Measurements from ENCODE around the gene MRGPRE.

The MRGPRE gene

DNA sequence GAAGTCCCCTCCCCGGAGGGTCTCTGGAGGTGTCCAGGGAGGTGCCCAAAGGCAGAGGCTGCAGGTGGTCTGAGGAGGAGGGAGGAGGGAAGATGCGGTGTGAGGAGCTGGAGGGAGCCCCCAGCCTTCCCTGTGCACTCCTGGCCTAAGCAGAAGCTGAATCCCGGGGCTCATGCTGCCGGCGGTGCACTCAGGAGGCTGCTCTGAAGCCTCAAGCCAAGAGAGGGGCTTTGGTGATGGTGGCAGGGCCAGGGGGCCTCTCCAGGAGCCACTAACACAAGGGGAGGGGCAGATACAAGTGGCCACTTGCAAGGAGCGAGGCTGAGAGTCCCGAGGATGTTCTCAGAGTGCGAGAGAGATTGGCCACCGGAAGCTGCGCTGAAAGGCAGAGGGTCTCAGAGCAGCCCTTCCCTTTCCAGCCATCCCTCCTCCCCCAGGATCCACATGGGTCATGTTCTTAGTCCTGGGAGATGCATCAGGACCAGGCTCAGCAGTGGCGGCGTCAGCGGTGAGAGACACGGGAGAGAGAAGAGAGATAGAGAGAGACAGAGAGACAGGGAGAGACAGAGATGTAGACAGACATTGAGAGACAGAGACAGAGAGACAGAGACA lies 12.8 kb downstream of the MRGPRE start:
- DNase-seq (ENCODE audit: low spot score) = peak; percentile 69
- TF ChIP-seq, protein P1, sequence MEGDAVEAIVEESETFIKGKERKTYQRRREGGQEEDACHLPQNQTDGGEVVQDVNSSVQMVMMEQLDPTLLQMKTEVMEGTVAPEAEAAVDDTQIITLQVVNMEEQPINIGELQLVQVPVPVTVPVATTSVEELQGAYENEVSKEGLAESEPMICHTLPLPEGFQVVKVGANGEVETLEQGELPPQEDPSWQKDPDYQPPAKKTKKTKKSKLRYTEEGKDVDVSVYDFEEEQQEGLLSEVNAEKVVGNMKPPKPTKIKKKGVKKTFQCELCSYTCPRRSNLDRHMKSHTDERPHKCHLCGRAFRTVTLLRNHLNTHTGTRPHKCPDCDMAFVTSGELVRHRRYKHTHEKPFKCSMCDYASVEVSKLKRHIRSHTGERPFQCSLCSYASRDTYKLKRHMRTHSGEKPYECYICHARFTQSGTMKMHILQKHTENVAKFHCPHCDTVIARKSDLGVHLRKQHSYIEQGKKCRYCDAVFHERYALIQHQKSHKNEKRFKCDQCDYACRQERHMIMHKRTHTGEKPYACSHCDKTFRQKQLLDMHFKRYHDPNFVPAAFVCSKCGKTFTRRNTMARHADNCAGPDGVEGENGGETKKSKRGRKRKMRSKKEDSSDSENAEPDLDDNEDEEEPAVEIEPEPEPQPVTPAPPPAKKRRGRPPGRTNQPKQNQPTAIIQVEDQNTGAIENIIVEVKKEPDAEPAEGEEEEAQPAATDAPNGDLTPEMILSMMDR (IDR thresholded peaks at IDR 0.05) = no peak

GRCh38 chr11:3218483-3219280 lies 13.5 kb downstream of the MRGPRE start, which contains the start of gene MRGPRG:
MRGPRG (minus strand) TSS chr11:3218813; CDS start chr11:3218813, 0 bp downstream.
- DNase-seq (ENCODE audit: low spot score) = peak; percentile 68
- TF ChIP-seq, protein P1 (IDR thresholded peaks at IDR 0.05) = no peak
- Histone ChIP-seq H3K4me3 (no peak within 1 kb of the TSS), H3K27ac (no peak within 1 kb of the TSS)

More for the DNA sequence above, 12.8 kb downstream of the MRGPRE start:
- no peak overlapping the region for H3K4me3 ChIP-seq
- no peak overlapping the region for H3K27ac ChIP-seq

- H3K4me3 ChIP-seq = no peak overlapping the region
- TF ChIP-seq, protein P1 (IDR thresholded peaks at IDR 0.05) = no peak
- H3K27ac ChIP-seq = no peak overlapping the region
- no peak for DNase-seq (ENCODE audit: low spot score)
Measured at GRCh38 chr11:3217818-3218482, 14.3 kb downstream of the MRGPRE start.

DNA sequence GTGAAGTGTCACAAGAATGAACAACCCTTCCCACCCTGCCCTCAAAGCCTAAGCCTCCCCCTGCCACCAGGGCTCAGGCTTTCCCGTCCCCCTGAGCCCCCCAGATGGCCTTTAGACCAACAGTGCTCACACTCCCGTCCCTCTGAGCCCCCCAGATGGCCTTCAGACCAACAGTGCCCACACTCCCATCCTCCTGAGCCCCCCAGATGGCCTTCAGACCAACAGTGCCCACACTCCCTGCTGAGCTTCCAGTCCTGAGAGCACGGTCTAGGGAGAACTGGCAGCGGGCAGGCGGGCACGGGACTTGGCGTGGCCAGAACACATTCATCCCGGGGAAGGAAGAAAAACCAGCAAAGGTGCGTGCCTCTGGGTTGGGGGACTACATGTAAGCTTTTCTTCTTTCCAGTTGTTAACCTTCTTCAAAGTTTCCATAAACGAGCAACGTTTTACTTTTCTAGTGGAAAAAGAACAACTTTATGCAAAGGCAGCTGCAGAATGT lies 16.1 kb downstream of the MRGPRE start:
- DNase-seq (ENCODE audit: low spot score) = no peak
- Histone ChIP-seq H3K27ac (no peak overlapping the region), H3K4me3 (no peak overlapping the region)
- TF ChIP-seq, protein P1 (IDR thresholded peaks at IDR 0.05) = no peak

DNA sequence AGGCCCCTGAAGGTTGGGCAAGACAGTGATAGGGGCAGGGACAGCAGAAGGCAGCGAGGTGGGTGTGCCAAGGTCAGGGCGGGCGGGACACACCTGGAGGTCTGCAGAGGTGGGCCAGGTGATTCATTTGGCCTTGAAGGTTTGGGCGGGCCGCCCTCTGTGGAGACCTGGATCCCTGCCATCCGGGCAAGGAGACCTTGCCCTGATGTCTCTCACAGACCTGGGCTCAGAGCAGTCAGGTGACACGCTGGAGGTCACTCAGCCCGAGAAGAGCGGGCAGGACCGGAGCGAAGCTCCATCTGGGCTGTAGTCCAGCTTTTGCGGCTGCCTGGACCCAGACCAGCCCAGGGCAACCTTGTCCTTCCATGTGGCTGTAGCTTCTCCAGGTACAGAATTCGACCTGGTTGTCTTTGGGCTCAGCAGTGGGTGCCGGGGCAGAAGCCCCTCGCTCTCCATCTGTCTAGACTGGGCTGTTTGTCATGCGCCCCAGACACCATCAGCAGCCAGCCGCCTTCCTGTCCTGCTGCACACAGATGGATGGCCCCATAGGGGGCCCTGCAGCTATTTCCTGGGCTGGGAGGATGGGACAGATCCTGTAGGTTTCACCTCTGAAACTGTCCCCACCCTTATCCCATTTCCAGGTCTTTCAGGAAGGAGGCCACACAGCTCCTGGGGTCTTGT lies 16.7 kb downstream of the MRGPRE start:
- no peak overlapping the region for H3K27ac ChIP-seq

DNA sequence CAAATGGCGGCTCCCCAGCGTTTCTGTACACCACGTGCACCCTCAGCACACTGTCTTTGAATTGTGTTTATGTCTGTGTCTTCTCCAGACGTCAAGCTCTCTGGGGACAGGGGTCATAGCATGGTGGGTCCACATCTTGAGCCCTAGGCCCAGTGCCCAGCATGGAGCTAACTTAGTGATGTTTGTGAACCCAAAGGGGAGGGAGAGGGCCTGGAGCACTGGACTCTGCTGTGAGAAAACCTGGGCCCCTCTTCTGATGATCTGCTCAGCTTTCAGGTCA lies 17.9 kb downstream of the MRGPRE start:
- DNase-seq (ENCODE audit: low spot score) = no peak
- H3K27ac ChIP-seq = no peak overlapping the region
- TF ChIP-seq, protein P1 (IDR thresholded peaks at IDR 0.05) = no peak
- H3K4me3 ChIP-seq = no peak overlapping the region

More for the DNA sequence above, 16.7 kb downstream of the MRGPRE start:
- TF ChIP-seq, protein P1 (IDR thresholded peaks at IDR 0.05) = no peak
- no peak for DNase-seq (ENCODE audit: low spot score)
- no peak overlapping the region for H3K4me3 ChIP-seq
